Fibroblast of skin of right quadriceps (primary cell): Measurements from ENCODE around the gene CHMP4B.
"Not testable (repeated sequence)": the region's sequence is repeated elsewhere in the genome, so short reads cannot be mapped to it uniquely, and the experiment has no call there.

Source experiments
- DNase-seq: peaks from one replicate; pipeline ENCODE4 v3.0.0-alpha.2; 2013

Gene CHMP4B

DNA sequence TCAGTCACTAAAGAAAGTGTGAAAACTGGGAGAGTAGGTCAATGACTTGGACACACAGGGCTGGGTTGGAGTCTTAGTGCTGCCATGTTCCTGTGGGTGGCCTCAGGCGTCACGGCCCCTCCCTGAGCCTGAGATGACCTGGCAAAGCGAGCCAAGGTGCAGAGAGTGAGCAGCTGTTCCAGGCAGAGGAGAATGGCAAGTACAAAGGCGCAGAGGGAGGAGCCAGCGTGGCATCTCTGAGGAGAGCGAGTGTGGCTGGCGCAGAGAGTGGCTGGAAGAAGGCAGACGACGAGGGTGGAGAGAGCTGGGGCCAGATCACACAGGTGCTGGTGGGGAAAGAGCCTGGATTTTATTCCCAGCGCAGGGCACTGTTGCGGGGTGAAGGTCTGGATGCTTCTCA is 20.6 kb upstream of the CHMP4B start:
- DNase-seq = no peak

- DNase-seq = no peak
Measured at GRCh38 chr20:33791021-33791420, 20.1 kb upstream of the CHMP4B start.

- DNase-seq = no peak
Measured at GRCh38 chr20:33791540-33791939, 19.6 kb upstream of the CHMP4B start.

- peak; percentile 48 for DNase-seq
Measured at GRCh38 chr20:33791959-33792597, 19.1 kb upstream of the CHMP4B start.

GRCh38 chr20:33792598-33792989 is 18.6 kb upstream of the CHMP4B start:
- DNase-seq = not testable (repeated sequence)

GRCh38 chr20:33793011-33793931 is 17.9 kb upstream of the CHMP4B start:
- peak; percentile 27 for DNase-seq

GRCh38 chr20:33796263-33796906 is 14.8 kb upstream of the CHMP4B start:
- DNase-seq = no peak

GRCh38 chr20:33796907-33797544 is 14.1 kb upstream of the CHMP4B start:
- DNase-seq = no peak

- no peak for DNase-seq
Measured at GRCh38 chr20:33798444-33798843, 12.7 kb upstream of the CHMP4B start.

DNA sequence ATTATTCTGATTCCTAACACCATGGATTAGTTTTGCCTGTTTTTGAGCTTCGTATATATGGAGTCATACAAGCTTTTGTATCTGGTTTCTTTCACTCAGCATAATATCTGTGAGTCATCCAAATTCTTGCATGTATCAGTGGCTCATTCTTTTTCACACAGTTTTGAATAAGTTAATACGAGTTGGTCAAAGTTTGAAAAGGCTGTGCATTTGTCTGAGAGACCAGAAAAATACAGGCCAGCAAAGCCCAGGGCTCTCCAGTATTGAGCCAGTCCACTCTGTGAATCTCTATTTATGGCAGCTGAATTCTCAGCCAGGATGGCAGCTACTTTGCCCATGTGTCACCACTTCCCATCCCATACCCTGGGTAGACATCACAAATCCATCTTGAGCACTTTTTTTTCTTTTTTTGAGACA is 7.2 kb upstream of the CHMP4B start:
- DNase-seq = peak; percentile 83

GRCh38 chr20:33808388-33808787 is 2.8 kb upstream of the CHMP4B start:
- DNase-seq = no peak

DNA sequence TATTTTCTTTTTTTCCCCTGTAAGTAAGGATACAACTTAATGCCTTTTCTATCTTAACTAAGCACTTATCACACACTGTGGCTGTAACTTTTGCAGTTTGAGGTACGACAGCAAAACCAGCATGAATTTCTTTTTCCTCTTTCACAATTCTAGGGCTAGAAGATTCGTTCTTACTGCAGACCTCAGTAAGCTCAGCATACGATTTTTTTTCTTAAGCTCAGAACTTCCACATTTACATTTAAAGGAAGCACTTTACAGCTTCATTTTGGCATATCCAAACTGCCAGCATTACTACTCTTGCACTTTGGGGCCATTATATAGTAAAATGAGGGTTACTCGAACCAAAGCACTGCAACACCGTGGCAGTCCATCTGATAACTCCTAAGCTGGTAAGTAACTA is 889 bp upstream of the CHMP4B start:
- DNase-seq = no peak

DNA sequence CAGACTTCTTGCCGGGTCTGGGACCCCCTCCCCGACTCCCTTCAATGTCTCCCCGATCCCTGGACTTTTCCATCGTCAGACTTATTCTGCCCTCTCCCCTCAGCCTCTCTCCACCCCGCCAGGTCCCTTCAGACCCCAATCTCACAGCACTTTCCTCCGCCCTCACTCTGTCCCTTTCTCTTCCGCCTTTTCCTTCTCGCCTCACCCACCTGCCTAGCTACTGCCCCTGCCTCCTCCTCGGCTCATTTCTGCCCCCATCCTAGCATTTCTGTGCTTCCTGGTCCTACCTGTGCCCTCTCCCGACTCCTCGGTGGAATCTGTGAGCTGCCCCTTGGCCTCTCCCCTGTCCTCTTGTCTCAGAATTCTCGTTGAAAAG is 616 bp downstream of the CHMP4B start:
- DNase-seq = no peak

- peak; percentile 66 for DNase-seq
Measured at GRCh38 chr20:33812152-33812849, 1.2 kb downstream of the CHMP4B start.

DNA sequence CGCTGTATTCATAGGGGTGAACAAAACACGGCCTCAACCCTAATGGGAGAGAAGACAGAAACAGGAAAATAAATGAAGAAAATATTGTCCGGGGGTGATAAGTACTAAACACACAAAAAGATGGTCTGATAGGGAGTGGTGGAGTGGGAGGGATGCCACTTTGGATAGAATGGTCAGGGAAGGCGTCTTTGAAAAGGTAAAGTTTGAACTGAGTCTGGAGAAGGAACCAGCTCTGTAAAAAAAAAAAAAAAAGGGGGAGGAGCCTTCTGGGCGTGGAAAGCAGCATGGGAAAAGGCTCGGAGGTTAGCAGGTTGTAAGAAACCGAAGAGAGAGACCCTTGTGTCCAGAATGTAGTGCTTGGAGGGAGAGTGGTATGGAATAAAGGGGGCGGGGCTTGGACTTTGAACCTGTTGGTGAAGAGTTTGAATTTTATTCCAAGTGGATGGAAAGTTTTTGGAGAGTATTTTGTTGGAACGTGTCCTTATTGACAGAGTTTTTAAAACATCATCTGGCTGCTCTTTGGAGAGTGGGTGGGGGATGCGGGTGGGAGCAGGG is 1.8 kb downstream of the CHMP4B start:
- DNase-seq = no peak

GRCh38 chr20:33814238-33814712 is 3.1 kb downstream of the CHMP4B start:
- DNase-seq = no peak

DNA sequence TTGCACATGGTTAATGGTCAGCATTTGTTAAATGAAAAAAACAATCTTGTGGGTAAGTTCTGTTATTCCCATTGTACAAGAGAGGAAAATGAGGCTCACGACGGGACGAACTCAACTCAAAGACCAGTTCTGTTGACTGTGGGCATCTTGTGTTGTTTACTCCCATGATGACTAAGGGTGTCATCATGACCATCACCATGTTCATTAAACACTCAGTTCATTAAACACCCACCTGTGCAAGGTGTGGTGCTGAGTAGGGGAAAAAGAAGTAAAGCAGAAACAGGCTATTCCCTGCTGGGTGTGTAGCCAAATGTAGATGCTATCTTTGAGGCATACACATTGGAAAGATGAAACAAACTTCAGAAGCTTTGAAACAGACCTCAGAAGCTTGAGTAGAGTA is 4.5 kb downstream of the CHMP4B start:
- no peak for DNase-seq

DNA sequence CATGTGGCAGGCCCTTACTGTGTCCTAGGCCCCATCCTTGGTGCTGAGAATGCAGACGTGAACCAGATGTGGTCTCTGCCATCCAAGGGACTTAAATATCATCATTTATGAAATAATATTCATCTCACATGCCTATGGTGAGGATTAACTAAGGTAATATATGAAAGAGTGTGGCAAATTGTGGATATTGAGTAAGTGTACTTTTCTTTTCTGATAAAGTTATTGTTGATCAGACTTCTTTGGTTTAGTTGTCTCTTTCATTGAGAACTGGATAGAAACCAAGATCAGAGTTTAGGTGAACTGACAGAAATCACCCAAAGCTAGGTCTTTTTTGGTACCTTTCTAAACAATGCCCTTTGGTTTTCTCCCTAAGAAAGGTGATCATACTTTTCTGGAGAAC is 5.0 kb downstream of the CHMP4B start:
- DNase-seq = no peak

DNA sequence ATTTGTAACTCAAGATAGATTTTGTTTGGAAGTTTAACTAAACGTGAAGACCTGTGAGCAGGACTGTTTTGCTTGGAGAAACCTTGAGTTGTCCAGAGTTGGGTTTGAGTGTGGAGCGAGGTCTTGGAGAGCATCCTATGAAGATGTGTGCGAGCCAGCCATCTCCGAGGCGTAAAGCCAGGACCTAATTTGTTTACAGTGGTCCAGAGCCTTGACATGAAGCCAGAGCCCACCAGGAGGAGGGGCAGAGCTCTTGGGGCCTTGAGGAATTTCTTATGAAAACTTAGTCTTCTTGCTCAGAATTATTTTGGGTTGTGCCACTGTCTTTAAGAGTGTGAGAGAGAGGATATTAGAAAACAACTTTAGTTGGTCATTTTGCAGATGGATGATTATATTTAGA is 6.3 kb downstream of the CHMP4B start:
- DNase-seq = no peak

DNA sequence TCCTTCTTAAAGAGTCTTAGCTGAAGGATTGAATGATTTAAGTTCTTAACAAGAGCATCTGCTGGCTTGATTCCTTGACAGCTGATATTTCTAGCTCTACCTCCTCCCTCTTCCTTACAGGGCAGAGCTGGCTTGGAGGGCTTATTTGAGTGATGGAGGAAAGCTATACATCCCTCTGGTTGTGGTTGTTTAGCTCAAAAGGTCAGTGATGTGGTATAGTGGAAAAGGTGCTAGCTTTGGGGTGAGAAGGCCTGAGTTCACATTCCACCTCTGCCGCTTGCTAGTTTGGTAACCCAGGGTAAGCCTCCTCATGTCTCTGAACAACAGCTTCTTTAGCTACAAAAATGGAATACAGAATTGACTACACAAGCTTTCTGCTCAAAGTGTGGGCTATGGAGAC is 8.3 kb downstream of the CHMP4B start:
- DNase-seq = no peak

DNA sequence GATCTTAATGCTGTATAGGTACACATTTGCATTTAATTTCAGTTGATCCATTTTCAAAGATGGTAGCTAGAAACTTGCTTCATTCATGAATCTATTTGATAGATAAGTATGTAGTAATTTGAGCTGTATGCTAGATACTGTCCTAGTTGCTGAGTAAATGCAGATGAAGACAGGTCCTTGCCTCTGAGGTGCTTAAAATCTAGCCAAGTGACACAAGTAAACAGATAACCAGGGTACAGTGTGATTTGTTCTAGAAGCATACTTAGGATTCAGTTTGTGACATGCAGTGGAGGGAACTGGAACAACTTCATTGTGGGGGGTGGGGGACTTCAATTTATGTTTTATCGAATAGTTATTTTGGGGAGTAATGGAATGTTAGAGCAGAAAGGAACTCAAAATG is 9.2 kb downstream of the CHMP4B start:
- DNase-seq = no peak

DNA sequence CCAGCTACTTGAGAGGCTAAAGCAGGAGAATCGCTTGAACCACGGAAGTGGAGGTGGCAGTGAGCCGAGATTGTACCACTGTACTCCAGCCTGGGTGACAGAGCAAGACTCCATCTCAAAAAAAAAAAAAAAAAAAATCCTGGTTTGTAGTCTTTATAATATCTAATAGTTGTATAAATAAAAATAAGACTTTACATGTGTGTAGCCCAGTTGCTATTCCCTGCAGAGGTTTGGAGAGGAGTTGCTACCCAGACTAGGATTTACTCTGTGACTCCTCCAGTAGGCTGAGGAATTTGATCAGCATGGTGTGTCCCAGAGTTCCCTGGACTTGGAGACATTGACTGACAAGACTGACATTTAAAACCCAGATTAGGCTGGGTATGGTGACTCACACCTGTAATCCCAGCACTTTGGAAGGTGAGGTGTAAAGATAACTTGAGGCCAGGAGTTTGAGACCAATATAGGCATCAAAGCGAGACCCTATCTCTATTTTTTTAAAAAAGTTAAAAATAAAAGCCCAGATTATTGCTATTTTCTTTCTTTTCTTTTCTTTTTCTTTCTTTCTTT is 10.2 kb downstream of the CHMP4B start:
- DNase-seq = no peak
